T-helper 17 cell (primary cell): ENCODE data around the gene CGB1. TPM values are rescaled to one million over a fixed set of nuclear protein-coding genes. Genes with fewer than 3 reads are reported as not detected.
"Not testable (repeated sequence)": the region's sequence is repeated elsewhere in the genome, so short reads cannot be mapped to it uniquely, and the experiment has no call there.

Experiments used
- ATAC-seq: fragments of 150-1000 bp; cut with Tn5 transposase; 2 replicates; pipeline ENCODE4 v1.10.0; 2021; ENCODE audit warnings: mild to moderate bottlenecking, moderate library complexity
- DNase-seq, 3 donors: peaks; one replicate each; pipeline versions ENCODE4 v3.0.0 to v3.0.0-alpha.2; 2020 to 2021
- H3K9me3 ChIP-seq: one replicate; pipeline ENCODE4 v1.7.0; 2013; ENCODE audit warnings: low read length, mild to moderate bottlenecking; ENCODE audit not compliant: control insufficient read depth, poor library complexity, severe bottlenecking
- H3K27ac Mint-ChIP-seq: one replicate; pipeline ENCODE4 v1.8.0; 2022; ENCODE audit warnings: mild to moderate bottlenecking, moderate library complexity, mixed read lengths
- H3K27me3 Mint-ChIP-seq: one replicate; pipeline ENCODE4 v1.8.0; 2022; ENCODE audit warnings: mixed read lengths
- H3K36me3 Mint-ChIP-seq: one replicate; pipeline ENCODE4 v1.8.0; 2022; ENCODE audit warnings: low read depth, mixed read lengths
- H3K4me1 Mint-ChIP-seq: one replicate; pipeline ENCODE4 v1.8.0; 2022; ENCODE audit warnings: mild to moderate bottlenecking, mixed read lengths
- H3K4me3 Mint-ChIP-seq: one replicate; pipeline ENCODE4 v1.8.0; 2022; ENCODE audit warnings: mild to moderate bottlenecking, moderate library complexity, mixed read lengths
- total RNA-seq, 4 donors: library from RNA in 2 of 4; stranded (reverse) in 2 of 4; gene quantifications; one replicate each; pipeline ENCODE4 v1.2.3 and lab custom pipeline; 2022 to 2026

The CGB1 gene
- total RNA-seq, 2 donors from 2014 or later = not detected

DNA sequence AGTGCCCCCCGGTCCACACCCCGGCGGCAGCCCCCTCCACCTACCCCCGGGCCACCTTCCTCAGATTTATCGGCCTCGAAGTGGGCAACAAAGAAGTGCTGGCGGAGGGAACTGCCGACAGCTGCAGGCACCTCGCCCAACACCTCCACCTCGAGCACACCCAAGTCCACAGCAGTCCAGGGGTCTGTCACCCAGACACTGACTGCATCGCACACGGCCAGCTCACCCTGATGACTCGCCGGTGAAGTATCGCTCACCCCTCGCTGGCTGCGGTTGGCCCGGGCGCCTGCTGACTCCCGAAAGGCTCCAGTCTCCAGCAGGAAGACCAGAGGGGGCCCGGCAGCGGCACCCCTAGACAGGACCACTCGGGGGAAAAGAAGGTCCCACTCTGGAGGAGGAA is 11.1 kb downstream of the CGB1 start:
- H3K4me3 Mint-ChIP-seq, H3K27ac Mint-ChIP-seq, H3K36me3 Mint-ChIP-seq, DNase-seq, ATAC-seq, H3K4me1 Mint-ChIP-seq, H3K9me3 ChIP-seq: not testable (repeated sequence)
- H3K27me3 Mint-ChIP-seq = peaks cover 13% of the 10 kb centered on the region

DNA sequence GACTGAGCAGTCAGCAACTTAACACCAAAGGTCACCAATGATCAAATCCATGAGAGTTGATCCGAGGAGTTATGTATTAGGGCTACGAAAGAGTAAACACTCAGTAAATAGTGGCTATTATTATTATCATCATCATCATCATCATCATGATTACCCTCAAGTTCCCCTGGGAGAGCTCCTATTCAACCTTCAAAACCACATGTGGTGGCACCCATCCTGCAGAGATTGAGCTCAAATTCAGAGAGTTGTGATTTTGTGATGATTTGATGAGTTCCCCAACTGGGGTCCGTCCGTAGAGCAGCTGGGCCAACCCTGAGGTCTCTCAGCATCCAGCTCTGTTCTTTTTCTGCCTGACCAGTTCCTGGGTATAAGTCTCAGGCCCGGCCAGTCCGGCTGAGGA is 11.6 kb downstream of the CGB1 start:
- not testable (repeated sequence) for H3K4me3 Mint-ChIP-seq, H3K36me3 Mint-ChIP-seq, H3K27ac Mint-ChIP-seq, DNase-seq, H3K9me3 ChIP-seq, ATAC-seq
- Mint-ChIP-seq H3K27me3 (peaks cover 13% of the 10 kb centered on the region), H3K4me1 (peaks cover 12% of the 10 kb centered on the region)

DNA sequence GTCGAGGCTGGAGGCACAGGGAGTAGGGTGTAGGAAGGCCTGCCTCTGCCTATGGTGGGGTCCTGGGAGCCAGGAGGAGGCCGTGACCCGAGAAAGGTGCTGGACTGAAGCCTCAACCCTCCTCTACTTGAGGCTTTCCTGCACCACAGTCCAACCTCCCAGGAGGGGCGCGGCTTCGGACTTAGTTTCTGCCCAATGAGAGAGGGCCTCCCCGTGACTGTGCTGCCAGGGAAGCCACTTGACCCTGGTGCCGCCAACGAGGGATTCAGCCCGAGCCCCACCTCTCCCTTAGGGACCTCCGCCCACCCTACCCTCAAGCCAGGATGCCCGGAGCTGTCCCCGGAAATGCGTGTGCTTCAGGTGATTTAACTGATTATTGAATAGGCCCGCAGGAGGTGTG is 12.5 kb downstream of the CGB1 start, which contains the start of gene CGB3:
TSS of gene CGB3 (minus strand) at position 101 of the 400 bp plus-strand sequence. CDS start 362 bp downstream, outside the sequence.
- ATAC-seq, H3K36me3 Mint-ChIP-seq, H3K27ac Mint-ChIP-seq, H3K4me3 Mint-ChIP-seq, H3K27me3 Mint-ChIP-seq, DNase-seq, H3K9me3 ChIP-seq: not testable (repeated sequence)
- peaks cover 13% of the 10 kb centered on the region for H3K4me1 Mint-ChIP-seq

DNA sequence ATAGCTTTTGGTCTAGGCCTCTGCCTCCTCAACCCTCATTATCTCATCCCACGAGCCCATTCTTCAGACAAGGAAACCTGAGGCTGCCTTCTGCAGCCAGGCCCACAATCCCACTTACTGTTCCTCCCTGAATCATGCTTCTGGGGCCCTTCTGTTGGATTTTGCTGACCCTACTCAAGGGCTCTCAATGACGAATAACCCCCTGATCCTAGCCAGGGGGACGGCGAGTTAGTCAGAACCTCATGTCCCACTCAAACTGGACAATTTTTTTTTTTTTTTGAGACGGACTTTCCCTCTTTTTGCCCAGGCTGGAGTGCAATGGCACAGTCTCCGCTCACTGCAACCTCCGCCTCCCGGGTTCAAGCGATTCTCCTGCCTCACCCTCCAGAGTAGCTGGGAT is 14.6 kb downstream of the CGB1 start:
- peaks cover 9% of the 10 kb centered on the region for H3K27me3 Mint-ChIP-seq
- H3K36me3 Mint-ChIP-seq = no peaks in the 10 kb centered on the region
- H3K4me1 Mint-ChIP-seq = peaks cover 22% of the 10 kb centered on the region
- H3K27ac Mint-ChIP-seq = no peak overlapping the region
- ATAC-seq (no peak), DNase-seq (no peak)
- H3K4me3 Mint-ChIP-seq = no peak overlapping the region
- H3K9me3 ChIP-seq = no peaks in the 10 kb centered on the region

DNA sequence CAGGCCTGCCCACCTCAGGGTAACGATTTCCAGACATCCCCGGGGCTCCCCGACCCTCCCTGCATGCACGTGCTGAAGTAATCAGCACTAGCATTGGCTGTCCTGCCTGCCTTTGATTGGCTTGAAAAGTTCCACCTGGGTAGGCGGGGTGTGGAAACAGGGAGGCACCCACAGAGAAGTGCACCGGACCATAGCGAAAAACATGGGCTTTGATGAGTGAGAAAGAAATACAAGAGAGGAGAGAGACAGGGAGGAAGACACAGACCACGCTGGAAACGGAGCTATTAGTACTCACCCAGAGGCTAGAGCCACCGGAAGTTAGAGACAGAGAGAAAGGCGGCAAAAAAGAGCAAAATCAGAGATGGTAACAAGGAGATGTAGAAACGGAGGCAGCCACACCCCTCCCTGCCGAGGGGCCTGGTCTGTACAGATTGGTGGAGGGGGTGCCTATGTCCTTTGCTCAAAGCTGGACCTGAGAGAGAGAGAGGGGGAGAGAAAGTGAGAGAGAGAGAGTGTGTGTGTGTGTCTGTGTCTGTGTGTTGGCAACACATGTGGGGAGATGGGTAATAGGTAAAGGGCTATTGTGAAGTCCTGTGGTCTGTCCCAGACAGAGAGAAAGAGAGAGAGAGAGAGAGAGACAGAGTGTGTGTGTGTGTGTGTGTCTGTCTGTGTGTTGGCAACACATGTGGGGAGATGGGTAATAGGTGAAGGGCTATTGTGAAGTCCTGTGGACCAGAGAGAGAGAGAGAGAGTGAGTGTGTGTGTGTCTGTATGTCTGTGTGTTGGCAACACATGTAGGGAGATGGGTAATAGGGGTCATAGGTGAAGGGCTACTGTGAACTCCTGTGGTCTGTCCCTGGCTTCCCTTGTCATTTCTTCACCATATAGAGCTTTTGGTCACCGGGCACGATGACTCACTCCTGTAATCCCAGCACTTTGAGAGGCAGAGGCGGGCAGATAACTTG is 15.5 kb downstream of the CGB1 start:
- Mint-ChIP-seq H3K27me3 (peaks cover 9% of the 10 kb centered on the region), H3K27ac (peak overlapping the region; percentile 87), H3K4me3 (peak overlapping the region; percentile 64), H3K4me1 (peaks cover 22% of the 10 kb centered on the region), H3K36me3 (no peaks in the 10 kb centered on the region)
- no peaks in the 10 kb centered on the region for H3K9me3 ChIP-seq
- DNase-seq (no peak), ATAC-seq (no peak)

DNA sequence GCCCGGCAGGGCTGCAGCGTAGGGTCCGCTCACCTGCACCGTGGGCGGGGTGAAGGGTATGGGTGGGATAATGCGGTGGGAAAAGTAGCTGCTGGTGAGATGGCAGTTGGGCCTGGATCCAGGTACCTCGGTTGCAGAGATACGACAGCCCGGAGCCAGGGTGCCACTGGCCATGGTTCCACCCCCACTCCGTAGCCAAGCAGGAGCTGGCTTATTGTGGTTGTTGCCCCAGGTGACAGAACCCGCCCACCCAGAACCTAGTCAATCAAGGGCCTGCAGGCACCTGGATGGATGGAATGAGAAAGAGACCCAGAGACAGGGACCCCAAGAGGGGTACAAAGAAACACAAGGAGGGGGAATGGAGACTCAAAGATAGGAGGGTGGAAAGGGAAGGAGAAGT is 16.4 kb downstream of the CGB1 start:
- peaks cover 9% of the 10 kb centered on the region for H3K27me3 Mint-ChIP-seq
- H3K9me3 ChIP-seq = no peaks in the 10 kb centered on the region
- peaks cover 22% of the 10 kb centered on the region for H3K4me1 Mint-ChIP-seq
- peak overlapping the region; percentile 55 for H3K4me3 Mint-ChIP-seq
- H3K36me3 Mint-ChIP-seq = no peaks in the 10 kb centered on the region
- no peak for DNase-seq
- no peak for ATAC-seq
- H3K27ac Mint-ChIP-seq = no peak overlapping the region

DNA sequence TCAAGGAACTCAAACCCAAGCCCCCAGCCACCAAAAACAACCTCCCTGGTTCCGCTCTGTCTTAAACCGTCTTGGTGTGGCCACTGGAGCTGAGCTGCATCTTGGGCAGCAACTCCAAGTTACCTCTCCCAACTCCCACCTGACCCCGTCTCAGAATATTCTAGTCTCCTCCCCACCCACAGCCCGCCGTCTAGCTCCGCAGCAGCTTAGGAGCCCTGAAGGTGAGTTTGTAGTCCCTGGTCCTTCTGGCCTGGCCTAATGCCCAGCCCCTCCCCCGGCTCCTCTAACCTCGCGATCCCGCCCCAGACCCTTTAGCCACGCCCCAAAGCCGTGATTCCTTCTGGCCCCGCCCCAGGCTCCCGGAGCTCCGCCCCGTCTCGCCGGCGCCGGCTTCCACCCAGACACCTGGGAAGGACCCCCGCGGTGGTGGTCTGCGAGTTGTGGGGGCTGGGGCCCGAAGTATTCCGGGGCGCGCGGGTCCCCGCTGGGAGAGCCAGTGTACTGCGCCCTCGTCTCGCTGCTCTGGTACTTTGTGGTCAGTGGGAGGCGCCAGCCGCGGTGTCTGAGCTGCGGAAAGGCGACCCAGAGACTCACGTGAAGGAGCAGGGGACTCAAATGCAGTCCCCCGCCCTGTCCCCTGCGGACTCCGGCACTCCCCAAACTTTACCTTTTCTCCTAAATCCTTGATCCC is 17.3 kb downstream of the CGB1 start:
- peak; percentile 47 to 60 (median 59) for DNase-seq
- no peaks in the 10 kb centered on the region for H3K9me3 ChIP-seq
- ATAC-seq = peak; percentile 46
- H3K36me3 Mint-ChIP-seq = no peaks in the 10 kb centered on the region
- peaks cover 9% of the 10 kb centered on the region for H3K27me3 Mint-ChIP-seq
- H3K4me1 Mint-ChIP-seq = peaks cover 22% of the 10 kb centered on the region
- H3K4me3 Mint-ChIP-seq = peak overlapping the region; percentile 94
- H3K27ac Mint-ChIP-seq = peak overlapping the region; percentile 73

DNA sequence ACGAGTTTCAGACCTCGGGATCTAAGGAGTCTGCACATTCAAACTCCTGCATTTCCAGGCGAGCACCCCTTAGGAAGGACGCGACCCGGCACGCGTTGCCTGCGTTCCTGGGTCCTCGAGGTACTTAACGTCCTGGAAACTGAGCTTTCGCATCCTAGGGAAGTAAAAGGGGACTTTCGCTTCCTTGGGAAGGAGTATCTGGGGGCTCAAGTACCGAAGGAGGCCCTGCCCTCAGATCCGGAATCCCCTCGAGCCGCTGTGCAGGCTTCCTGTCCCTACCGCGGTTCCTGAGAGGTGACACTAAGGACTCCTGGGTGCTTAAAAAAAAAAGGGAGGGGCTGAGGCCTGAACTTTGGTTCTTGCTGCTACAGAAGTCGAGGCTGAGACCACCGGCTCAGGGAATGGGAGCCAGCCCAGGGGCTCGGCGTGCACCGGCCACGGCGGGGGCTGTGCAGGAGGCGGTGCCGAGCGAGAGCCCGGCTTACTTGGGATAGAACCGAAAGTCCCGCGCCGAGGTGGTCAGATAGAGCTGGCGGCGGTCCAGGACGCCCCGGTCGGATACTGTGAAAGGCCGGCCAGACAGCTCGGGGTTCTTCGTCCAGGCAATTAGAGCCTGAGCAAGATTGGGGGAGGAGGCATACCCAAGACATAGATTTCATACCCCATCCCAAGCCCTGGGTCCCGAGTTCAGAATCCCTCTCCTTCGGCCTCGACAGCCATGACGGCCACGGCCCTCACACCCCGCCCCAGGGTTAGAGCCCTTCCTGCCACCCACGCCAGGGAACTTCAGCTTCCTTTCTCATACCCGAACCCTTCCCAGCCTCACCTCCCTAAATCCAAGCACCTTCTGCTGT is 18.1 kb downstream of the CGB1 start:
- not testable (repeated sequence) for H3K27me3 Mint-ChIP-seq, DNase-seq, H3K36me3 Mint-ChIP-seq, ATAC-seq, H3K9me3 ChIP-seq
- H3K4me3 Mint-ChIP-seq = peak overlapping the region; percentile 94
- H3K4me1 Mint-ChIP-seq = peaks cover 22% of the 10 kb centered on the region
- peak overlapping the region; percentile 73 for H3K27ac Mint-ChIP-seq

DNA sequence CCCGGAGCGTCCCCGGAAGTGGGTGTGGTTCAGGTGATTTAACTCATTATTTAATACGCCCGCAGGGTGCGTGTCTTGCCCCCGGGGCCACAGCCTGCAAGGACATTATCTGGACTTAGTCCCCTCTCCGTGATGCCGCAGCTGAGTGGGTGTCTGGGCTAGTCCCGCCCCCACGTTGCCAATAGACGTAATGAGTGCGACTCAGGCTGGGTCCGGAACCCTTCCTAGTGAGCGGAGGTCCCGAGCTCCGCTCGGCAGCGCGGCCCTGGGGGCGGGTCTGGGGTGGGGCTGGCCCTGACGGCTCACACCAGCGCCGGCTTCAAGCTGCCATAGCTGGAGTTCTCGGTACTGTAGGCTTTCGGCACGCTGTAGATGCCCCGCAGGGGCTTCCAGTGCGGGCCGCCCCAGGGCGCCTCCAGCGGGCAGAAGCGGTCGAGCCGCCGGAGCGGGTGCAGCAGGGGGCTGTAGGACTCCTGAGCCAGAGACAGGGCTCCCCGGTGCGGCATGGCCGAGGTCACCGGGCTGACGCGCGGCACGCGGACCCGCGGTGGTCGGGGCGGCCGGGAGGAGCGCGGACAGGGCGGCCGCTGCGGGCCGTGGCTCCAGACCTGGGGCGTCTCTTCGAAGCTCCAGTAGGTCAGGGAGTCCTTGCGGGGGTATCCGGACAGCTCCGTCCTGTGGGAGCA is 18.9 kb downstream of the CGB1 start:
- H3K27me3 Mint-ChIP-seq = peaks cover 9% of the 10 kb centered on the region
- H3K36me3 Mint-ChIP-seq = no peaks in the 10 kb centered on the region
- H3K9me3 ChIP-seq = no peaks in the 10 kb centered on the region
- peak overlapping the region; percentile 94 for H3K4me3 Mint-ChIP-seq
- ATAC-seq (peak; percentile 90), DNase-seq (peak; percentile 58 to 62 (median 58))
- H3K27ac Mint-ChIP-seq = no peak overlapping the region
- H3K4me1 Mint-ChIP-seq = peaks cover 22% of the 10 kb centered on the region

DNA sequence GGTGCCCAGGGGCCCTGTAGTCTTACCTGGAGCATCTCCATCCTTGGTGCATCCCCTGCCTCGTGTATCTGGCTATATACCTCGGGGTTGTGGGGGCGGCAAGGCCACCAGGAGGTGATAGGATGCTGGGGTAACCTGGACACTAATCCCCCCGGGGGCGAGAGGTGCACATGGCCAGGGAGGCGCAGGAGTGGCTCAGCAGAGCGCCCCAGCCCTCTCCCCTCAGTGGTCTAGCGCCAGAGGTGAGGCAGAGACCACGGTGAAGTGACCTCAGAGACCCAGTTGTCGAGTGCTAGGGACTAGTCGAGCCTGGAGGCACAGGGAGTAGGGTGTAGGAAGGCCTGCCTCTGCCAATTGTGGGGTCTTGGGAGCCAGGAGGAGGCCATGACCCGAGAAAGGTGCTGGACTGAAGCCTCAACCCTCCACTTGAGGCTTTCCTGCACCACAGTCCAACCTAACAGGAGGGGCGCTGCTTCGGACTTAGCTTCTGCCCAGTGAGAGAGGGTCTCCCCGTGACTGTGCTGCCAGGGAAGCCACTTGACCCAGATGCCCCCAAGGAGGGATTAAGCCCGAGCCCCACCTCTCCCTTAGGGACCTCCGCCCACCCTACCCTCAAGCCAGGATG is 19.5 kb downstream of the CGB1 start, which contains the start of gene LHB:
TSS of gene LHB (minus strand) at position 51 of the 625 bp plus-strand sequence. CDS start at position 41, 10 bp downstream.
- H3K4me3 Mint-ChIP-seq = peak within 1 kb of the TSS; percentile 94
- no peaks in the 10 kb centered on the region for H3K9me3 ChIP-seq
- H3K27me3 Mint-ChIP-seq = peaks cover 9% of the 10 kb centered on the region
- H3K36me3 Mint-ChIP-seq = no peaks in the 10 kb centered on the region
- H3K27ac Mint-ChIP-seq = no peak within 1 kb of the TSS
- peaks cover 22% of the 10 kb centered on the region for H3K4me1 Mint-ChIP-seq
- ATAC-seq (no peak), DNase-seq (no peak)

DNA sequence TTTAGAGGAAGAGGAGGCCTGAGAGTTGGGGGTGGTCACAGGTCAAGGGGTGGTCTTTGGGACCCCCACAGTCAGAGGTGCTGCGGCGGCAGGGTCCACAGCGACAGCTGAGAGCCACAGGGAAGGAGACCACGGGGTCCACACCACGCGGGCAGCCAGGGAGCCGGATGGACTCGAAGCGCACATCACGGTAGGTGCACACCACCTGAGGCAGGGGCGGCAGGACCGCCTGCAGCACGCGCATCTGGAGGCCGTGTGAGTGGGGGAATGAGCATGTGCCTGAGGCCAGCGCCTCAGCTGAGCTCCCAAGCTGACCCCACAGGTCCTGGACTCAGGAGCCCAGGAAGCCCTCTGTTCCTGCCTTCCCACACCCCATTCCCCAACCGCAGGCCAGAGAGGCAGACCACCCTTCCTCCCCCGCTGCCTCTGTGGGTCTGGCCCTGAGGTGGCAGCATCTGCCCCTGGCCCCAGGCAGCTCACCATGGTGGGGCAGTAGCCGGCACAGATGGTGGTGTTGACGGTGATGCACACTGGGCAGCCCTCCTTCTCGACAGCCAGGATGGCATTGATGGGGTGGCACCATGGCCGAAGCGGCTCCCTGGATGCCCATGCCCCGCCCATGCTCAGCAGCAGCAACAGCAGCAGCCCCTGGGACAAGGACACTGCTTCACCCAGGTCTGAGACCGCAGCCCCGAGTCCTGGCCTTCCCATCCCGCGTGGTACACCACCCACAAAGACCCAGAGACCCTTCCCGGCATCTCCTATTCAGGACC is 20.4 kb downstream of the CGB1 start:
- Mint-ChIP-seq H3K27me3 (peaks cover 5% of the 10 kb centered on the region), H3K4me1 (peaks cover 19% of the 10 kb centered on the region), H3K36me3 (no peaks in the 10 kb centered on the region), H3K4me3 (no peak overlapping the region), H3K27ac (no peak overlapping the region)
- DNase-seq (no peak), ATAC-seq (no peak)
- H3K9me3 ChIP-seq = no peaks in the 10 kb centered on the region
